ENCODE data around the gene SLX4.
A peak's percentile ranks its signal among the peaks of the same experiment; 100 is the strongest.

The SLX4 gene

DNA sequence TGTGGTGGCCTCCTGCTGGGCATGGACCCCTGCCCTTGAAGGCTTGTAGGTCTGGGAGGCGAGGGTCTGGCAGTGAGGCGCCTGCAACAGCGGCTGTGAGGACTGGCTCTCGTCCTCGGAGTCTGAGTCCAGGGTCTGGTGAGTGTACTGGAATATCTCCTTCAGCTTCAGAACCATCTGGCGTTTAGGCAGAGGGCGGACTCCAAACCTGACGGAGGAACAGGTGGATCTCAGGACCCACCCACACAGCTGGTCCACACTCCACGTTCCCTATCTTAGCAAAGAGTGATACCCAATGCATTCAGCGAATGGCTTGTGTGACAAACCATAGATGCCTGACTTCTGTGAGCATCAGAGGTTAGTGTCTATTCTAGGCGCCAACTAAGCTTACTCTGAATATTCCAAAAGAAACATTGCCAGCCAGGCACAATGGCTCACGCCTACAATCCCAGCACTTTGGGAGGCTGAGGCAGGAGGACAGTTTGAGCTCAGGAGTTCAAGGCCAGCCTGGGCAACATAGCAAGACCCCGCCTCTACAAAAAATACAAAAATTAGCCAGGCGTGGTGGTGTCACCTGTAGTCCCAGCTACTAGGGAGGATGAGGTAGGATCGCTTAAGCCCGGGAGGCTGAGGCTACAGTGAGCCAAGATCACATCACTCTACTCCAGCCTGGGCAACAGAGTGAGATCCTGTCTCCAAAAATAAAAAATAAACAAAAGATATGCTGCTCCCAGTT is 27.9 kb downstream of the SLX4 start:
- no peak for DNase-seq (ENCODE audit: low read depth in 2 of 2, low spot score in 1 of 2)

GRCh38 chr16:3582276-3583165 is 28.9 kb downstream of the SLX4 start:
- no peak for DNase-seq (ENCODE audit: low read depth in 2 of 2, low spot score in 1 of 2)

- no peak for DNase-seq (ENCODE audit: low read depth in 2 of 2, low spot score in 1 of 2)
These were observed 30.0 kb downstream of the SLX4 start for GRCh38 chr16:3581392-3581791.

DNA sequence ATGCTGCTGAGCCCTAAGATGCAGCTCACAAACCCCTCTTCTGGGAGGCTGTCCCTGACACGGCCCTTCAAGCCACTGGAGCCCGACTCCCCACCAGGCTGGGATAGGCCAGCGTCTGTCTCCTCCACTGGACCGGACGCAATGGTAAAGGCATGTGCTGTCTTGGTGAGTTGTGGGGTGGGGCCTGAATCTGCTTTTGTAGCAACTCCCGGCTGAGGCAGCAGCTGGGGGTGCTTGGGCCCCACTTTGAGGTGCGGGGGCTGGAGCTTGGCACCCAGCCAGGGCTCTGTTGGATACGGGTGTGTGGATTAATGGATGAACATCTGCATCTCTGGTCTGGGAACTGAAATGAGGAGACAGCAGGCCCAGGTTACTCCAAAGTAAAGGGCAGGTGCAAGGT is 30.7 kb downstream of the SLX4 start:
- no peak for DNase-seq (ENCODE audit: low read depth in 2 of 2, low spot score in 1 of 2)

DNA sequence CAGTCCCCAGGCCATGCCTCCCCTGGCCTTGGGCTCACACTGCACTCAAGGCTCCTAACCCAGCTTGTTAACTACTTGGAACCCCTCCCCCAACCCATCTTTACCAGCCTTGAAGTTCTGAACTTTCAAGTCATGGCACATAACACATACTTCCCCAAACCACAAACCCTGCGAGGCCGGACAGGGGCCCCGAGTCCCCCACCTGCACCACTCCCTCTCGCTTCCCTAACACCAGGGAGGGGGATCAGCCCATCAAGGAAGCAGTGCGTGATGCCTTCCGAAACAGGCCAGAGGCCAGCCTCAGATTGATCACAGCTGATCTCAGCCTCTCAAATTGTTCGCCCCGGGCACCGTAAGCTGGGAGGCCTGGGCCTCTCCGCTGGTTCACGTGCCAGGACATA is 31.2 kb downstream of the SLX4 start:
- no peak for DNase-seq (ENCODE audit: low read depth in 2 of 2, low spot score in 1 of 2)

DNA sequence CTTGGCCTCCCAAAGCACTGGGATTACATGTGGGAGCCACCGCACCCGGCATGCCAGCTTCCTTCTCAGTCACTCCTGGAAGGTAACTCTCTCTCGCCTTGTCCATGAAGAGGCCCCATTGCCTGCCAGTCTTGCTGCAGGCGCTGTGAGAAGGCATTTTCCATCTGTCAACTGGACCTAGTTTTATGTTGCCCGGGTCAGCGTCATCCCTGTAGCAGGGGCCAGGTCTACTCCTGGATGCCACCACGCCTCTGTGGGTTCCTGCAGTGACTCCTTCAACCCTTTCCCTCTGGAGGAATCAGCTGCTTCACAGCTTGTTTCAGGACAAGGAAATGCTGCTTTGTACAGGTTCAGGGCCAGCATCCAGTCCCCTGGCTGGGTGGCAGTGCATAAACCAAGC is 31.6 kb downstream of the SLX4 start:
- no peak for DNase-seq (ENCODE audit: low read depth in 2 of 2, low spot score in 1 of 2)

- DNase-seq (ENCODE audit: low read depth in 2 of 2, low spot score in 1 of 2) = peak; percentile 14 to 49
These were observed 32.5 kb downstream of the SLX4 start for GRCh38 chr16:3578610-3579551.

DNA sequence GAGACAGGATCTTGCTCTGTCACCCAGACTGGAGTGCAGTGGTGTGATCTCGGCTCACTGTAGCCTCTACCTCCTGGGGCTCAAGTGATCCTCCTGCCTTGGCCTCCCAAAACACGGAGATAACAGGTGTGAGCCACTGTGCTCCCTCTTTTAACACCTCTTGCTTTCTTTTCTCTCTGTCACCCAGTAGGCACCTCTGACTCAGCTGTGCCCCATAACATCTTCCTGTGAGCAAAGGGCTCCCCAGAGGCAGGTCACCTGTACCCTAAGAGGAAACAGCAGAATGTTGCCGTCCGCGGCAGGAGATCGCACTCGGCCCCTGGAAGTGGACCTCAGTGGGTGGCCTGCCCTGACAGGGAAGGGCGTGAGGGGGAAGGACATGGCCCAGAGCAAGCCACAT is 33.3 kb downstream of the SLX4 start:
- DNase-seq (ENCODE audit: low read depth in 2 of 2, low spot score in 1 of 2) = peak; percentile 13 to 26

- peak in 1 of 2 donors; percentile 24 for DNase-seq (ENCODE audit: low read depth in 2 of 2, low spot score in 1 of 2)
These were observed 34.1 kb downstream of the SLX4 start, which contains the start of gene NLRC3 for GRCh38 chr16:3577302-3577752. Gene NLRC3 (minus strand): TSS chr16:3577403. CDS start chr16:3565036, 12,367 bp downstream.

DNA sequence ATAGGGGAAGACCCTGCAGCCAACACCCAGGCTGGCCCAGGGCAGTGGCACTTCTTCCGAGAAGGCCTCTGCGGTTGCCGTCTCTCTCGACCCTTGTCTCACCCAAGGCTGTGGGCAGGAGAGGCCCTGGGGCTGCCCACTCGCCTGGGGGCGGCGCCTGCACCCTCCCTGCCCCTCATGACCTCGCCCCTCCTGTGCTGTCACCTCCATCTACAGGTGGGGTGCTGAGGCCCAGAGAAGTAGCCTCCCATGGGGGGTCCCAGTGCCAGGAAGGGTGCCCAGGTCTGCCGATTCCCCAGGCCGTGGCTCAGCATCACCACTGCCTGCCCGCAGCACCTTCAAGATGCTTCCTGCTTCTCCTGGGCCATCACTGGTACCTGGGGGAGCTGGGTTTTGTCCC is 35.2 kb downstream of the SLX4 start:
- no peak for DNase-seq (ENCODE audit: low read depth in 2 of 2, low spot score in 1 of 2)

- no peak for DNase-seq (ENCODE audit: low read depth in 2 of 2, low spot score in 1 of 2)
These were observed 35.9 kb downstream of the SLX4 start for GRCh38 chr16:3575491-3575890.

- DNase-seq (ENCODE audit: low read depth in 2 of 2, low spot score in 1 of 2) = no peak
These were observed 37.2 kb downstream of the SLX4 start for GRCh38 chr16:3574195-3574594.

- DNase-seq (ENCODE audit: low read depth in 2 of 2, low spot score in 1 of 2) = no peak
These were observed 38.1 kb downstream of the SLX4 start for GRCh38 chr16:3573146-3573815.

DNA sequence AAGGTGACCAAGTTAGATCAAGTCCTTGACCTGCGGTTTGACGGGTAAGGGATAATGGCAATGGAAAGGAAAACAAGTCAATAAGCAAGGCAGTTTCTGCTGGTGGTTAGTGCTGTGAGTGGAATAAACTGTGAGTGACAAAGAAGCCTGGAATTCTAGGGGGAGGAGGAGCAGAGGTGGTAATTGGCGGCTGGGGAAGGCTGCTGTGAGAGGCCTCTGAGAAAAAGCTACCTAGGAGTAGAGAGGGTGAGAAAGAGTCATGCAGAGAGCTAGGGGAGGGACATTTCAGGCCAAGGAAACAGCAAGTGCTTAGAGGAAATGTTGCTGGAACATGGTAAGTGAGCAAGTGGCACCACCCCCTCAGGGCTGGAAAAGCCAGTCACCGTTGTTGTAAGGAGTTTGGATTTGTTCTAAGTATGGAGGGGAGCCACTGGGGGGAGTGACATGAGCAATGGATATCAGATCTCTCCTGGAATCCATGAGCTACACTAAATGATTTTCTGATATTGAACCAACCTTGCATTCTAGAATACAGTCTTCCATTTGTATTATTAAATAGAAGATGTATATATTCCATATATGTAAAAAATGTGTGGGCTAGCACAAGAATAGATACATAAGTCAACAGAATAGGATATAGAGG is 40.9 kb downstream of the SLX4 start:
- DNase-seq (ENCODE audit: low read depth in 2 of 2, low spot score in 1 of 2) = no peak

DNA sequence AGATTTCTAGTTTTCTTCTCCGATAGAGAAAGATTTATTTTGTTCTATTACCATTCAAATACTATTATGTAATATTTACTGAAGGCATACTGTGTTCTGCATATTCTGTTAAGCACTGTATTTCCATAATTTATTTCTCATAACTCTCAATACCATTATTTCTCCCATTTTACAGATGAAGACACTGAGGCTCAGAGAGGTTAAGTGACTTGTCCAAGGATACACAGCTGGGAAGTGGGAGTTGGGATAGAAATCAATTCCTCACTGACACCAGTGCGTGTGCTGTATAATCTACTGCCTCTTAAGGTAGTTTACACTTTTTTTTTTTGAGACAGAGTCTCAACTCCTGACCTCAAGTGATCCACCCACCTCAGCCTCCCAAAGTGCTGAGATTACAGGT is 41.6 kb downstream of the SLX4 start:
- no peak for DNase-seq (ENCODE audit: low read depth in 2 of 2, low spot score in 1 of 2)

DNA sequence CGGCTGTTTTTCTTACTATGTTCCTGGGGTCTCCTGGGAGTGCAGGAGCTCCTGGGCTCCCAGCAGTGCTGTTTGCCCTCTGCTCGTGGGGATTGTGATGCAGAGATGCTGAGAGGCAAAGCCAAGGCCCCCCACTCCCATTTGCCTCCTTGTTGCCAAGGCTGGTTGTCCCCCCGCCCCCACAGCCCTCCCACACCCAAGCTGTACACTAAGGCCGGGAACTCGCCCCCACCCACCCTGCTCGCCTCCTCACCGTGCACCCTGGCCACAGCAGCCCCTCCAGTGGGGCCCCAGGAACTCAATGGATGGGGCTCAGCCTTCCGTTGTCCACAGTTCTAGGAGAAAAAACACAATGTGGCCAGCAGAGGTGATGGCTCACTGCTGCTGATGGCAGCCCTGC is 44.4 kb downstream of the SLX4 start:
- no peak for DNase-seq (ENCODE audit: low read depth in 2 of 2, low spot score in 1 of 2)

DNA sequence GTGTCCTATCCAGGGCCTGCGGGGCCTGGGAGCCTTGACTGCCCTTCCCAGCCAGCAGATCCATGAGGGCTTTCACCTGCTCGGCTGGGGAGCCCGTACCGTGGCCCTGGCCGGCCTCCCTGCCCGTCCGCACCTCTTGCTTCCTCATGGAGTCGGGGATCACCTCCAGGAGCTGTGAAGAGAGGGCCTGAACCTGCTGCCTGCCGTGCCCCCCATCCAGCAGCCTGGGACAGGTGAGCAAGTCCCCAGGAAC is 46.6 kb downstream of the SLX4 start:
- DNase-seq (ENCODE audit: low read depth in 2 of 2, low spot score in 1 of 2) = no peak

DNA sequence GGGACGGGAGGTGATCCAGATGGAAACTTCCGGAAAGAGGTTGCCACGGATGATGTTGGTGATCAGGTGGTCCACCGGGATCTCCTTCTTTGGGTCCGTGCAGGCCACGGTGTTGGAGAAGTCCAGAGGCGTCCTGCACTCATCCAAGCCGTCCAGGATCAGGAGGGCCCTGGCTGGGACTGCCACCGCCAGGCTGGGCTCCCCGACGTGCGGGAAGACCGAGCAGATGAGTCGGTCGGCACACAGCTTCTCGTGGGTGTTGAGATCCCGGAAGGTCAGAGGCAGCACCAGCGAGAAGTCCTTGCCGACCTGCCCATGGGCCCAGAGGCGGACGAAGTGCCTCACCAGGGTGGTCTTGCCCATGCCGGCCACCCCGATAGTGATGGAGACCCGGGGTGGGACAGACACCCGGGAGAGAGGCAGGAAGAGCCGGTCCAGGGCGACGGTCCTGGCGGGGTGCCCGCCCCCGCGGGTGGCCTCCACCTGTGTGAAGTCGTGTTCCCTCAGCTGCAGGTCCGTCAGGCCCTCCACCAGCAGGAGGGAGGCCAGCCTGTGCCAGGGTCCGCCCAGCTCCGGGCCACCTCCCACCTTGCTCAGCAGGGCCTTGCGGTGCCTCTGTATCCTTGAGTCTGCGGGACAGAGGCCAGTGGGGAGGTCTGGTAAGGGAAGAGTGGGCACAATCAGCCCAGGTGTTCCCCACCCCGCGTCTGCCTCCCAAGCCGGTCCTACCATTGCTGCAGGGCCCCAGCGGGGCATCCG is 47.1 kb downstream of the SLX4 start:
- no peak for DNase-seq (ENCODE audit: low read depth in 2 of 2, low spot score in 1 of 2)

DNA sequence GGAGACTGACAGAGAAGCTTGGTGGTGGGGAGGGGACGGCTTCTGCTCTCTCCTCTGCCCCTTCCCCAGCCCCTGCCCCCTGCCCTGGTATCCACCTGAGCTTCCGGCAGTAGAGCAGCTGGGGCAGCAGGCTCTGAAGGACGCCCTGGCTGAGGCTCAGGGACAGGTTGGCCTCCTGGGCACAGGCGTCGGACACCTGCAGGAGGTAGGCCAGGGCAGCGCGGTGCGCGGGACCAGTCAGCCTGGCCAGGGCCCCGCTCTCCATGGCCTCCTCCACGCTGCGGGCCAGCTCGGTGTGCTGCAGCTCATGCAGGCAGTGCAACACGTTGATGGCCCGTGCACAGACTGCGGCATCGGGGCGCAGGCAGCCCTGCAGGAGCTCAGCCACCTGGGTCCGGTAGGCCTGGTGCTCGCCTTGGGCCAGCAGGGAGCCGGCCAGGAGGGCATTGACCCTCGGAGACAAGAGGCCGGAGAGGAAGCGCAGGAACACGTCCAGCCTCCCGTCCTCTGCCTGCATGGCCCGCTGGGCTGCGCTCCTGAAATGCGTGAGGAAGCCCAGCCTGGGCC is 48.4 kb downstream of the SLX4 start:
- no peak for DNase-seq (ENCODE audit: low read depth in 2 of 2, low spot score in 1 of 2)

Data from stimulated activated CD8-positive, alpha-beta memory T cell treated with anti-CD3 and anti-CD28 coated beads, Interleukin-4, amount 100 ng/mL, for 4 hours (primary cell).